Measurements from ENCODE around the gene ARSJ. TPM values are rescaled to one million over a fixed set of nuclear protein-coding genes. Genes with fewer than 3 reads are reported as not detected.

The ARSJ gene
- total RNA-seq, 1 donor from 2014 or later = 3.1 TPM

DNA sequence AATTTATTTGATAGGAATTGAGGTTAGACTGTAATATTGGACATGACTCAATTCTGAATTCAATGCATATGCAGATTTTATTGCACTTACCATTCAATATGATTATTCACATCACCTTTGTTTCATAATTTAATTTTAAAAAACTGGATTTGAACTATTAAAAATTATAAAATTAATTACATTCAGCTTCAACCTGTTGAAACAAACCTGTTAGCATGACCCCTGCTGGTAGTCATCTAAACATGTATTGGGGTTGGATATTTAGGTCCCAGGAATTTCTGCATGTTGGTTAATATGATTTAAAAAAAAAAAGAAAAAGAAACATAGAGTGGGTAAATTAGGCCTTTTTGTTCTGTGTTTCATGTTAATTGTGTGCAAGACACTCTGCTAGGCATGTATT lies 85.9 kb downstream of the ARSJ start:
- no peak for TF ChIP-seq CTCF (IDR thresholded peaks at IDR 0.05; ENCODE audit: unreplicated experiment)
- no peaks in the 10 kb centered on the region for H3K27me3 Mint-ChIP-seq (ENCODE audit: low read depth)
- H3K27ac Mint-ChIP-seq = no peak overlapping the region
- H3K9me3 Mint-ChIP-seq = peaks cover 4% of the 10 kb centered on the region
- no peak for DNase-seq (ENCODE audit: low spot score in 2 of 2, unreplicated experiment in 2 of 2)
- no peaks in the 10 kb centered on the region for H3K4me1 Mint-ChIP-seq
- H3K4me3 Mint-ChIP-seq = no peak overlapping the region
- H3K36me3 Mint-ChIP-seq = no peaks in the 10 kb centered on the region

DNA sequence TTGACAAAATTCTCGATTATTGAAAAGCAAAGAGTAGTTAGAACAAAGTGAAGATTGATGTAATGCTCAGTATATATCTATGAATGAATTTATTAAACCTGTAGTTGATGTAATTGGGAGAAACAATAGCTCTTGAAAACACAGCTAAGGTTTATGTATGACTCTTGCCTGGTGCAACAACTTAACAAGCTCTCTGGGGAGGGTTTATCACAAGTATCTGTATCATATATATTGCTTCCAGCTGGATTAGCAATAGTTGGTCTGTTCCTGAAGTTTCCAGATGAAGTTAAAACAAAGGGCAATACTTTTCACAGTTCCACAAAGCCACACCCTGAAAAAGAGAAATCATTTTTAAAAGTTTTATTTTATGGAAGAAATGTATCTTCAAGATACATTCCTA lies 91.4 kb downstream of the ARSJ start:
- no peaks in the 10 kb centered on the region for H3K27me3 Mint-ChIP-seq (ENCODE audit: low read depth)

GRCh38 chr4:113885291-113885690 lies 94.2 kb downstream of the ARSJ start:
- DNase-seq (ENCODE audit: low spot score in 2 of 2, unreplicated experiment in 2 of 2) = no peak
- H3K4me3 Mint-ChIP-seq = no peak overlapping the region
- peaks cover 16% of the 10 kb centered on the region for H3K9me3 Mint-ChIP-seq
- H3K27me3 Mint-ChIP-seq (ENCODE audit: low read depth) = no peaks in the 10 kb centered on the region
- H3K36me3 Mint-ChIP-seq = no peaks in the 10 kb centered on the region
- no peak overlapping the region for H3K27ac Mint-ChIP-seq
- no peak for TF ChIP-seq CTCF (IDR thresholded peaks at IDR 0.05; ENCODE audit: unreplicated experiment)
- H3K4me1 Mint-ChIP-seq = peaks cover 2% of the 10 kb centered on the region

More for the DNA sequence above, 91.4 kb downstream of the ARSJ start:
- peaks cover 2% of the 10 kb centered on the region for H3K4me1 Mint-ChIP-seq
- no peak overlapping the region for H3K4me3 Mint-ChIP-seq
- H3K27ac Mint-ChIP-seq = no peak overlapping the region
- TF ChIP-seq CTCF (IDR thresholded peaks at IDR 0.05; ENCODE audit: unreplicated experiment) = no peak
- H3K36me3 Mint-ChIP-seq = no peaks in the 10 kb centered on the region
- no peak for DNase-seq (ENCODE audit: low spot score in 2 of 2, unreplicated experiment in 2 of 2)
- H3K9me3 Mint-ChIP-seq = peaks cover 16% of the 10 kb centered on the region

GRCh38 chr4:113884655-113885054 lies 94.8 kb downstream of the ARSJ start:
- H3K4me3 Mint-ChIP-seq = no peak overlapping the region
- H3K27me3 Mint-ChIP-seq (ENCODE audit: low read depth) = no peaks in the 10 kb centered on the region
- no peak overlapping the region for H3K27ac Mint-ChIP-seq
- H3K36me3 Mint-ChIP-seq = no peaks in the 10 kb centered on the region
- H3K9me3 Mint-ChIP-seq = peaks cover 16% of the 10 kb centered on the region
- no peak for TF ChIP-seq CTCF (IDR thresholded peaks at IDR 0.05; ENCODE audit: unreplicated experiment)
- peaks cover 2% of the 10 kb centered on the region for H3K4me1 Mint-ChIP-seq
- no peak for DNase-seq (ENCODE audit: low spot score in 2 of 2, unreplicated experiment in 2 of 2)

DNA sequence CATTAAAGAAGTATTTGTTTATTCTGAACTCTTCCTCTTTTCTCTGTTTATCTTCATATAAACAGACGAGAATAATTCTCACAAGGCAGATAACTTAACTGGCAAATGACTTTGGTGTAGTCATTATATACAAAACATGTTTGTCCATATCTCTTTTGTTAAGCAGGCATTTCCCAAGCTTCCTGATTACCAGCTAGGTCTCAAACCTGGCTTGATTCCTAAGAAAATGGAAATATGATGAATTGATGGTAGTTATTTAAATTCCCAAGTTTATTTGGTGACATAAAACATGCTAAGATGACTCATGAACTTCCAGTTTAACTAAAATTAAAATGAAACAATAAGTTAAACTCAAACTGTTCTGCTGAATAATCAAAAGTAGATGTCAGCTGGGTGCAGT lies 96.8 kb downstream of the ARSJ start:
- Mint-ChIP-seq H3K9me3 (peaks cover 16% of the 10 kb centered on the region), H3K4me1 (peaks cover 8% of the 10 kb centered on the region), H3K27ac (no peak overlapping the region), H3K4me3 (no peak overlapping the region), H3K27me3 (ENCODE audit: low read depth) (no peaks in the 10 kb centered on the region), H3K36me3 (no peaks in the 10 kb centered on the region)
- no peak for DNase-seq (ENCODE audit: low spot score in 2 of 2, unreplicated experiment in 2 of 2)
- TF ChIP-seq CTCF (IDR thresholded peaks at IDR 0.05; ENCODE audit: unreplicated experiment) = no peak

GRCh38 chr4:113881256-113881655 lies 98.2 kb downstream of the ARSJ start:
- Mint-ChIP-seq H3K27ac (no peak overlapping the region), H3K36me3 (no peaks in the 10 kb centered on the region), H3K4me1 (peaks cover 8% of the 10 kb centered on the region), H3K27me3 (ENCODE audit: low read depth) (no peaks in the 10 kb centered on the region), H3K4me3 (no peak overlapping the region), H3K9me3 (peaks cover 16% of the 10 kb centered on the region)
- TF ChIP-seq CTCF (IDR thresholded peaks at IDR 0.05; ENCODE audit: unreplicated experiment) = no peak
- DNase-seq (ENCODE audit: low spot score in 2 of 2, unreplicated experiment in 2 of 2) = no peak

All from mesothelial cell of epicardium (in vitro differentiated cells).